ENCODE data around the gene SDC3.
"Not testable (repeated sequence)": the region's sequence is repeated elsewhere in the genome, so short reads cannot be mapped to it uniquely, and the experiment has no call there.

Gene SDC3

GRCh38 chr1:30875197-30875596, 33.4 kb downstream of the SDC3 start:
- no peak for DNase-seq (ENCODE audit: low spot score)

DNA sequence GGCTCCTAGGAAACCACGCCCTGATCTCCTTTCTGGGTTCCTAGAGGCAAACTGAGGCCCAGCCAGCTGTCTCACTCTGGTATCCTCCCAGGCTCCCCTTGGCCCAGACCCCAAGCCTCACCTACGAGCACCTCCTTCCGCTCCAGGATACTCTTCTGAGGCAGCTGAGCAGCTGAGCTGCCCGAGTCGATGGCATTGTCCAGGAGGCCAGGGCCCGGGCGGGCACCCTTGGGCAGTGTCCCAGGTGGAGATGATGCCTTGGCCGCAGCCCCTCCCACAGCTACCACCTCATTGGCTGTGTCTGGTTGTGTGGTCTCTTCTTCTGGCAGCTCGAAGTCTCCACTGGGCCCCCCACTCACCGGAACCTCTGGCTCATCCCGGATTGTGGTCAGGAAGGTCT, 34.4 kb downstream of the SDC3 start:
- DNase-seq (ENCODE audit: low spot score) = no peak

- no peak for DNase-seq (ENCODE audit: low spot score)
Observed at GRCh38 chr1:30872948-30873263, 35.7 kb downstream of the SDC3 start.

DNA sequence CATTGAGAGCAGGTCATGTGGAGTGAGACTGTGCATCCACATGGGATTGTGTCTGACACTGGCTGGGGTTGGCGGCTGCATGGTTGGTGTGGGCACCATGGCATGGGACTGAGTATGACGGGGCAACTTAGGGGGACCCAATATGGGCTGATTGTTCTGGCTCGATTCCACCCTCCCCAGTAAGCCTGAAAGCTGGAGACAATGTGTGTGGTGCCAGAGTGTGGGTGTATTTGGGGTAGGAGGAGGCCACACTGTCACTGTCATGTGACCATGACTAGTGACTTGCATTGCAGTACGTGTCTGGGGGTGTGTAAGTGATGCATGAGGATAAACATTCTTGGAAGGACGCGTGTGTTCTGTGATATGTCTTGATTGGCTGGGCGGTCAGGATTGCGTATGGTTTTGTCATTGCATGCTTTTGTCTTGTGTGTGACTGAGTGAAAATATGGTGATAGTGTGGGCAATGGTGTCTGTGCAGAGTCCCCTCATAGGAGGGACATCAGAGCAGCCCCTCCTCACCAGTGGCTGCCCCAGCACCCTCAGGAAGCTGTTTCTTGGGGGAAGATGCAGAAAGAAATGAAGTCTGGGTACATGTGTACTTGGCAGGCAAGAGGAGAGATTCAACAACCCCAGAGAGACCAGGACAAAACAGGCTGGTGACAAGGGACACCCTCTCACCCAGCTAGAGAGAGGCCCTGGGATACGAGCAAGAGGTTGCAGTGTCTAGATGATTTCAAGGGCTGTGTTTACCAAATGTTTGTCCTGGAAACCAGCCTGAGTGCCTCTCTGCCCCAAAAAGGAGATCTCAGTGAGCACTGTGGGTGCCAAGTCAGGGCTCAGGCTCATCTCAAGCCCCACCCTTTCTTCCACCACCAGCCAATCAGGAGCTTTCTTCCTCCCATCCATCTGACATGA, 36.3 kb downstream of the SDC3 start:
- no peak for DNase-seq (ENCODE audit: low spot score)

DNA sequence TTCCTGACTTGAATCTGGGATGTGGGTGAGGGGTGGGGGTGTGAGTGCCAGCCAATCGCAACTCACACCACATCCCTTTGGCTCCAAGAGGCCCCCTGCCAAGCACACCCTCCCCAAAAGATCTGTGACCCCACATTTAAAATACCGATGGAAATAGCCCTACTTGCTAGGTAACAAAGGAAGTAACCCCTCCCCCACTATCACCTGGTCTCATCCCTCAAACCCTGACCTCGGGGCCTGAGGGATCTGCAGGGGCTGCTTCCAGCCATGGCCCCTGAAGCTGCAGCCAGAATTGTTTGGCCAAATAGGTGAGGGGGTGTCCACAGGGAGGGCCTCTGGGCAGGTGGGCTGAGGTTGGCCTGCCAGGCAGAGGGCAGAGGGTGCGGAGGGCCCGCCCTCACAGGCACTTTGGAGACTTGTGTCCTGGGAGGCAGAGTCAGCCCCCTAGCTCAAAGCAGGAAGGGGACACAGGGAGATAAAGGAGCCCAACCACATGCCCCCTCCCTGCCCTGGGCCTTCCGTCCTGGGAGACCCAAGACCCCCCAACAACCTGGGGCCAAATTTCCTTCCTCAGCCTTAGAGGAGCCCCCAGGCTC, 37.2 kb downstream of the SDC3 start:
- DNase-seq (ENCODE audit: low spot score) = no peak

DNA sequence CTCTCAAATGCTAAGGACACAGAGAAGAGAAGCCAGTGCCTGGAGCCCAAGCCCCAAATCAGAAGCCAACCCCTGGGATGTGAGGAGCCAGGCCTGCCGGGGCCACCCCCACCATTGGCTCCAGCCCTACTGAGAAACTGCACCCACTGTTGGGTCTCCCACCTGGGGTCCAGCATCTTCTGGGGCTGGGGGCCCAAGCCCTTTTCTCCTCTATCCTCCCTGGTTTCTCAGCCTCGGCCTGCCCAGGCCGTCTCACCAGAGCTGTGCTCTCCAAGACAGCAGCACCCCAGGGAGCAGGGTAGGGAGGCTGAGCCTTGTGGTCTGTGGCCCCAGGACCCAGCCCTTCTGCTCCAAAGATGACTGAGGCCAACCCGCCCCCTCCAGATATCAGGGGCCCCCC, 37.9 kb downstream of the SDC3 start:
- DNase-seq (ENCODE audit: low spot score) = no peak

DNA sequence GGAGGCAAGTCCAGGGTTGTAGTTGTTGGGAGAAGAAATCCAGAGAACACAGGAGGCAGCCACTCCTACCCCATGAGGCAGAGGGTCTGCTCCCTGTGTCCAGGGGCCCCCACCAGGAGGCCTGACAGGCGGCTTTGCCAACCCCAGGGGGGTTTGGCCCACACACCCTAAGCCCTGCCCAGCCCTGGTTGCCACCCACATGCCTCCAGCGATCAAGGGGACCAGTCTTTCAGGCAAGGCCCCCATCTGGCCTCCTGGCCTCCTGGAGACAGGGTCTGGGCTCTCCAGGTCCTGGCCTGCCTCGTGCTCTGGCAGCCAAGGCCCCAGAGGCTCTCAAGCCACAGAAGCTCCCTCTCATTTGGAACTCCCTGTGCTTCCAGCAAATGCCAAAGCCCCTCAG, 38.5 kb downstream of the SDC3 start:
- no peak for DNase-seq (ENCODE audit: low spot score)

GRCh38 chr1:30868833-30869435, 39.6 kb downstream of the SDC3 start:
- DNase-seq (ENCODE audit: low spot score) = no peak

DNA sequence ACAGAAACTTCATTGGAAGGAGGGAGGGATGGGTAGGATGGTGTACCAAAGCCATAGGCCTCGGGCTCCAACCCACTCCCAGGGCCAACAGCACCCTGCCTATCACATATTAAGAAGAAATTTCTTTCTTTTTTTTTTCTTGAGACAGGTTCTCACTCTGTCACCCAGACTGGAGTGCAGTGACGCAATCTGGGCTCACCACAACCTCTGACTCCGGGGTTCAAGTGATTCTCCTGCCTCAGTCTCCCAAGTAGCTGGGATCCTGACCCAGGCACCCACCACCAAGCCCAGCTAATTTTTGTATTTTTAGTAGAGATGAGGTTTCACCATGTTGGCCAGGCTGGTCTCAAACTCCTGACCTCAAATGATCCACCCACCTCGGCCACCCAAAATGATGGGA, 40.5 kb downstream of the SDC3 start:
- not testable (repeated sequence) for DNase-seq (ENCODE audit: low spot score)

GRCh38 chr1:30867537-30867936, 41.0 kb downstream of the SDC3 start:
- no peak for DNase-seq (ENCODE audit: low spot score)

- DNase-seq (ENCODE audit: low spot score) = no peak
Observed at GRCh38 chr1:30866594-30866993, 42.0 kb downstream of the SDC3 start.

GRCh38 chr1:30864681-30865080, 43.9 kb downstream of the SDC3 start:
- DNase-seq (ENCODE audit: low spot score) = no peak

DNA sequence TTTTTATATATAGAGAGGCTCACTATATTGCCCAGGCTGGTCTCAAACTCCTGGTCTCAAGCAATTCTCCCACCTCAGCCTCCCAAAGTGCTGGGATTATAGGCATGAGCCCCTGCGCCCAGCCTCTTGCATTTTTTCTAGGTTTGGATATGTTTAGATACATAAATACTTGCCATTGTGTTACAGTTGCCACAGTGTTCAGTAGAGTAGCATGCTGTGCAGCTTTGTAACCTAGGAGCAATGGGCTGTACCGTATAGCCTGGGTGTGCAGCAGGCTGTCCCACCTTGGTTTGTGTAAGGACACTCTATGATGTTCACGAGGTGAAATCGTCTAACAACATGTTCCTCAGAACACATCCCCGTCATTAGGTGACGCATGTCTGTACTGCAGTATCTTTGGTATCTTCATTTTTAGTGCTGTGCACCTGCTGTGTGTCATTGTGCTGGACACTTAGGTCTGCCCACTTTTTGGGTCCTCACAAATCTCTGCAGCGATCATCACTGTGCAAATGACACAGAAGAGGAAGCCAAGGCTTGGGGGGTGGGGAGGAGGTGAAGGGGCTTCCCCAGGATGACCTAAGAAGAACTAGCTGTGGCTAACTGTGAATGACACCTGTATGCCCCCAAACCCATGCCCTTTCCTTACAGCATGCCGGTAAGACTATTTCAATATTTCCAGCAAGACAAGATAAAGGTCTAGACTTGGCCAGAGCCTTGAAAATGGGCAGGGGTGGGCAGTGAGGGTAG, 44.5 kb downstream of the SDC3 start:
- no peak for DNase-seq (ENCODE audit: low spot score)

DNA sequence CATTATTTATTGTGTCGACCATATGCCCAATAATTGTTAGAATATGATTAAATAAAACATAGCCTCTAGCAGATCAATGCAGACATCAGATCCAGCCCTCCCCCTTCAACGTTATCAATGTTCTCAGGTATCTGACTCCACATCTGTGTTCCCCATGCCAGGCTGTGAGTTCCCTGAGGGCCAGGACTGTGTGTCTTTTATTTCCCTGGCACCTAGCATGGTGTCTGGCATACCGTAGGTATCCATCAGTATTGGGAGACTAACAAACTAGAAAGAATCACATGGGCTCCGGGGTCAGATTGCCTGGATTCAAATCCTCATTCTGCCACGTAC, 48.3 kb downstream of the SDC3 start:
- no peak for DNase-seq (ENCODE audit: low spot score)

- DNase-seq (ENCODE audit: low spot score) = no peak
Observed at GRCh38 chr1:30857964-30858363, 50.6 kb downstream of the SDC3 start.

DNA sequence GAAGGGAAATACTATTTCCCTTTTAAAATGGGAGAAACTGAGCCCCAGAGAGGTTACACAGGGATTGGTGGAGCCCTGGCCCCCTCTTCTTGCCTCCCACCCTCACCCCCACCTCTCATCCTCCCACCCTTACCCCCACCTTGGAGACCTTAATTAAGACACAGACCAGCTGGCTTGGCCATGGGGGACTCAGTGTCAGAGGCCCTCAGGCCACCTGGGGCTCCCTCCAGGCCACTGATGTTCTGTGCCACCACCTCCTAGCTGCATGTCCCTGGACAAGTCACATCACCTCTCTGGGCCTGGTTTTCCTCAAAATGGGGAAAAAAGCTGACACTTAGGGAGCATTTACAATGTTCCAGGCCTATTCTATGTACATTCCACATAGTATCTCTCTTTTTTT, 51.5 kb downstream of the SDC3 start:
- DNase-seq (ENCODE audit: low spot score) = no peak

DNA sequence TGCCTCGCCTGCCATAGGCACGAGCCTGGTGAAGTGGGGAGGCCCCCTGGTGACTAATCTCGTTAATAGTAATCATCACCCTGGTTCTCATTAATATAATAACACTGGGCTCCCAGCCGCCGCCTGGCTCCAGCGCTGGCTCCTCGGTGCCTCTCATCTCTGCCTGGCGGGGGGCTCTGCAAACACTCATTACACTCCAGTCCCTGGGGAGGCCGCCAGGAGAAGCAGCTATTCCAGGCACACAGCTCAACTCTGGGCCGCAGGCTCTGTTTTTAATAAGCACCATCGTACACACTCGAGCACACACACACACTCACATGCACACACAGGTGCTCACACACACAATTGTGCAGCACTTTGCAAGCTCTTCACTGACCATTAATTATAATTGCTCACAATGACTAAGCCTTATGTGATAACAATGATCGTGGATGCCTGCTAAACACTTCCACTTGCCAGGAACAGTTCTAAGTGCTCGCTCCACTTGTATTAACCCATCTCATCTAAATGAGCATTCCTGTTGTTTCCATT, 52.2 kb downstream of the SDC3 start:
- no peak for DNase-seq (ENCODE audit: low spot score)

DNA sequence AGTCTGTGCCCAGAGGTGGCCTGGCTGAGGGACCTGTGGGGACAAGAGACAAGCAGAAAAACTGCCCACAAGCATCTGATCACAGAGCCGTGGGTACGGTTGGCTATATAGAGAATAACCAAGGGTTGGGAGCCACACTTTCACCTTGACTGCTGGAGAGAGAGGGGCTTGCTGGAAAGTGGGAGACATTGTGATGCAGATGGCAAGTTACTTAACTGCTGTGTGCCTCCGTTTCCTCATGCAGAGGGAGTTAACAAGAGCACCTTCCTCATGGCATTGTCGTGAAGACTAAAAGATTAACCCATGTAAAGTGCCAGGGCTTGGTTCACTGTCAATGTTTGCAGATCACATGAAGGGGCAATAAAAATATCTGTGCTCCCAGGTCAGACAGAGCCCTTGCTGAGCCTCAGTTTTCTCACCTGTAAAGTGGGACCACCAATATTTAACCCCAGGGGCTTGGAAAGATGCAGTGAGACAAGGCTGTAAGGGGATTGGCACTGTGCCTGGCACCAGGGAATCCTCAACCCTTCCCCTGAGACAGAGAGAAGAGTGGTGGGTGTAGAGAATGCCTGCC, 52.8 kb downstream of the SDC3 start:
- no peak for DNase-seq (ENCODE audit: low spot score)

DNA sequence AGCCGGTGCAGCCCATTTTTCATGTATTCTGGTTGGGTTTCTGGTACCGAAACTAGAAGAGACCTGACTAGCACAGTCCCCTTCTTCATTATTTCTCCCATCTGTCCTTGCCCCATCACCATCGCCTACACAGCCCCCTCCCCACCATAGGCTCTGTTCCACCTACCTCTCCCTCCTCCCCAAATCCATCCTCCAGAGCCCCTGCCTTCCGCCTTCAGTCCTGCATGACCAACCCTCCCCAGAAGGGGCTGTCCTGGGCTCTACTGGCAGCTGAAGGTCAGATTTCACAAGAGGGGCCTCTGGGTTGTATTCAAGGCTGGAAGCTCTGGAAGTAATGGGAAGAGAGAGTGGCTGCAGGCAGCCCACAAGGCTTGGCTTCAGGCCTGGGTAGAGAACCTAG, 55.2 kb downstream of the SDC3 start:
- no peak for DNase-seq (ENCODE audit: low spot score)

DNA sequence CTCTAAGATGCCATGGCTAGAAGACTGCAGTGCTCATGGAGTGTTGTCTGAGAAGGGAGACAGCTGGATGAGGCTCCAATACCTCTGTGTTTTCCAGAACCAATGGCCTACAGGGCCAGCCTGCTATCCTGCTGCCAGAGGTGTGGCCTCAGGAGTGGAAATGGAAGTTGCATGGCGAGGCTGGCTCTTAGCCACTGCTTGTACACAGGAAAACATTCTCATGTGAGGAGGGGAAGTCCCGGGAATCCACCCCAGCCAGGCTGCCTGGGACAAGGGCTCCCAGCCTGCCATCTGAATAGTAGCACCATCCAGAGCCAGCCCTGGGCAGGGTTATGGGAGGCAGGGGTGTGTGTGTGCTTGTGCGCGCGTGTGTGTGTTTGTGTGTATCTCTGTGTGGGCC, 56.5 kb downstream of the SDC3 start:
- DNase-seq (ENCODE audit: low spot score) = no peak

GRCh38 chr1:30851286-30851685, 57.3 kb downstream of the SDC3 start:
- DNase-seq (ENCODE audit: low spot score) = no peak

GRCh38 chr1:30850607-30851006, 58.0 kb downstream of the SDC3 start:
- no peak for DNase-seq (ENCODE audit: low spot score)

Data from left forelimb (tissue), 1 donor.